ENCODE results near the gene ARFGAP2.

GRCh38 chr11:47161134-47161854, 15.4 kb downstream of the ARFGAP2 start:
- peak; percentile 92 for TF ChIP-seq CTCF (conservative IDR thresholded peaks at IDR 0.05)
- no peak for TF ChIP-seq ZFX (IDR thresholded peaks at IDR 0.05)

Measured in C4-2B (cell line).